Retinal pigment epithelial cell (primary cell): ENCODE data around the gene DDX1.

Source experiments
- DNase-seq: peaks from one replicate; pipeline ENCODE4 v3.0.0-alpha.2; 2010; ENCODE audit warnings: low read depth
- H3K4me3 ChIP-seq: 2 replicates; pipeline ENCODE4 v1.5.1; 2011; ENCODE audit warnings: mild to moderate bottlenecking, low read length, control low read depth, moderate library complexity
- TF ChIP-seq, protein P1 (sequence below): conservative IDR thresholded peaks from 2 replicates; pipeline ENCODE4 v1.5.1; 2011; ENCODE audit warnings: low read depth, low read length, control low read depth, inconsistent platforms

The DDX1 gene

DNA sequence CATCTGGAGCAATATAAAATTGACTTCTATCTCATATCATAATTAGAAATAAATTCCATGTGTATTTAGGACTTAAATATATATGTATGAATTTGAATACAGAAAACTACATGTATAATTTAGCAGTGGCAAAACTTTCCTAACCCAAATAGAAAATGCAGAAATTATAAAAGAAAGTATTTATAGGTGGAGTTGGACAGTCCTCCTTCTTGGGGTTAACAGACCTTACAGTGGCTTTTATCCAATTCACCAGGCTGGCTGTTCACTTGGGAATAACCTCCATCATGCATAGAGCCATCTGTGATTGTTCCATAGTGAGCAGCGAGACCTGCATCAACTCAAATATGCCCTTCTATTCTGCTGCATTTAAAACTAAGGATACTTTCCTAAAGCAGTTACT lies 8.3 kb downstream of the DDX1 start:
- H3K4me3 ChIP-seq = no peak overlapping the region
- DNase-seq = no peak
- TF ChIP-seq, protein P1, sequence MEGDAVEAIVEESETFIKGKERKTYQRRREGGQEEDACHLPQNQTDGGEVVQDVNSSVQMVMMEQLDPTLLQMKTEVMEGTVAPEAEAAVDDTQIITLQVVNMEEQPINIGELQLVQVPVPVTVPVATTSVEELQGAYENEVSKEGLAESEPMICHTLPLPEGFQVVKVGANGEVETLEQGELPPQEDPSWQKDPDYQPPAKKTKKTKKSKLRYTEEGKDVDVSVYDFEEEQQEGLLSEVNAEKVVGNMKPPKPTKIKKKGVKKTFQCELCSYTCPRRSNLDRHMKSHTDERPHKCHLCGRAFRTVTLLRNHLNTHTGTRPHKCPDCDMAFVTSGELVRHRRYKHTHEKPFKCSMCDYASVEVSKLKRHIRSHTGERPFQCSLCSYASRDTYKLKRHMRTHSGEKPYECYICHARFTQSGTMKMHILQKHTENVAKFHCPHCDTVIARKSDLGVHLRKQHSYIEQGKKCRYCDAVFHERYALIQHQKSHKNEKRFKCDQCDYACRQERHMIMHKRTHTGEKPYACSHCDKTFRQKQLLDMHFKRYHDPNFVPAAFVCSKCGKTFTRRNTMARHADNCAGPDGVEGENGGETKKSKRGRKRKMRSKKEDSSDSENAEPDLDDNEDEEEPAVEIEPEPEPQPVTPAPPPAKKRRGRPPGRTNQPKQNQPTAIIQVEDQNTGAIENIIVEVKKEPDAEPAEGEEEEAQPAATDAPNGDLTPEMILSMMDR = no peak

DNA sequence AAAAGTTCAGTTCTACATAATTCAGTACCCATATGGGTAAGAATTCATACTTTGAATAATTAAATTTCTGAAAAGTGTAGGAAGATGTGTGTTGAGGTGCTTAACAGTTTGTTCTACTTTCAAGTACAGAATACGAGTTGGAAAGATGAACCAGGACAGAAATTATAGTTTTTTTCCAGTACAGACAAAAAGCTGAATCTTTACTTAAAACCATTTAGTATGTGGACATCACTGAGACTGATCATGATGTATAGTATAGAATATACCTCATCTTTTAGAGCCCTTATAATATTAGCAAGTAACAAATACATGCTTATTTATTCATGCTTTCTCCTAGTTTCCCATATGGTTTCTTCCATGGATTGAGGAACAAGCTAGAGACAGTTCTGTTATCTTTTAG lies 10.0 kb downstream of the DDX1 start:
- TF ChIP-seq, protein P1 = no peak
- no peak overlapping the region for H3K4me3 ChIP-seq
- no peak for DNase-seq

DNA sequence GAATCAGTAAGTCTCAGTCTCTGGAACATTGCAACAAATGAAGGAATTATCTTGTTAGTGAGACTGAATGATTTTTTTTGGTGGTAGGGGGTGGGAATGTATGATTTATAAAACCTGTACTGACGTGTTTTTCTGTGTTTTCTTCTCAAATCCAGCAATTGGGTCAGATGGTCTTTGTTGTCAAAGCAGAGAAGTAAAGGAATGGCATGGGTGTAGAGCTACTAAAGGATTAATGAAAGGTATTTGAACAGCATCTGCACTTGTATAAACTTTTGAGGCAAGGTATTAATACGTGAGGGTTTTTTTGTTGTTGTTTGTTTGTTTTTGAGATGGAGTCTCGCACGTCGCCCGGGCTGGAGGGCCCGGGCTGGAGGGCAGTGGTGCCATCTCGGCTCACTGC lies 10.7 kb downstream of the DDX1 start:
- TF ChIP-seq, protein P1 = no peak
- no peak overlapping the region for H3K4me3 ChIP-seq
- DNase-seq = no peak

DNA sequence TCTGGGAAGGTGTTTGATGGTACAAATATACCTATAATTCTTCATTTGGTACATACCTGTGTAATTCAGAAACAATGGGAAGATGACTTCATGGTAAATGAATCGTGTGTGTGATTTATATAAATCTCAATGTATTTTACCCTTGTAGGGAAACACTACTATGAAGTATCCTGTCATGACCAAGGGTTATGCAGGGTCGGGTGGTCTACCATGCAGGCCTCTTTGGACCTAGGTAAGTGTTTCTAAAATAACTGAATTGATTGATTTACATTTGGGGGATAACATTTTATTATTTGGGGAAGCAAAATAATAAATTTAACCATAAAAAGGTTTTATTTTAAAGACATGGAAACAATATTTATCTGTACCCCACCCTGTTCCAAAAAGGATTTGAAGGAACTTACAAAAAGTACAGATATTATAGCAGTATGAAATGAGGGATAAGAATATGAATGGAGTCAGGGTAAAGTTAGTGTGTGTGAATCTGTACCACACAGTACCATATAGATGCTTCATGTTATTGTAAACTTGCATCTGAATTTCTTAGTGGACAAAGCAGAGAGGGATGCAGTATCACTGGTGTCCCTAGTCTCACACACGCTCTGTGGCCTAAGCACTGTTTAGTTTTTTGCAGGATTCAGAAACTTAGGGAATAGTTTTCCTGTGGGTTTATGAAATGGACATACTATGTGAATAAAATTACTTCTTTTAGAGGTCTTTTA lies 11.5 kb downstream of the DDX1 start:
- DNase-seq = no peak
- TF ChIP-seq, protein P1 = no peak
- H3K4me3 ChIP-seq = no peak overlapping the region

DNA sequence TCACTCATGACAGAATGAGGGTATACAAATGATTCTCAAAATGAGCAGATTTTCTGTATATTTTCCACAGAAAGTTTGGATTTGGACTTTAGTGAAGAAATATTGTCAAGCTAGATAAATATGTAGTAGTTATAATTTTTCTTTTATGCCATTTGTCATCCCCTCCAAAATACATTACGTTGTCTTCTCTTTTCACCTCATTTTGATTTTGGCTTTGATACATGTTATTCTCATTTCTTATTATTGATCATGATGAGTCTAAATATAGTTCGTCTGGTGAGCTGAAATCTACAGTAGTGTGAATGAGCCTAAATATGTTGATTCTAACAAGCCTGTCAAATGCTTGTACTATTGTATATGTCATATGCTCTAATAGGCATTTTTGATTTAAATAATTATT lies 12.3 kb downstream of the DDX1 start:
- TF ChIP-seq, protein P1 = no peak
- H3K4me3 ChIP-seq = no peak overlapping the region
- DNase-seq = no peak

DNA sequence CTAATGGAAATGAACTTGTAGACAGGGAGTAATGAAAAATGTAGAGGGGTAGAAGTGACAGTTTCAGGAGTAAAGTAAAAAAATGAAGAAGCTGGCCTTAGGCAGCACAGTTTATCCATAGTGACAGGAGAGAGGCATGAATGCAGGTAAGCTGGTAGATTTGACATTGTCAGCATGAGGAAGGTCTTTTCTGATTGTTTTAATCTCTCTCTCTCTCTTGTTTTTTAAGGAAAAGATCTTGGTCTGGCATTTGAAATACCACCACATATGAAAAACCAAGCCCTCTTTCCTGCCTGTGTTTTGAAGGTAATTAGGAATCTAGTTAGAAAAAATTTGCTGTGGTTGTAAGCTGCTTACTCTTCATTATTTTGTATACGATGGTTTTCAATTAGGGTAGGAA lies 14.1 kb downstream of the DDX1 start:
- H3K4me3 ChIP-seq = no peak overlapping the region
- TF ChIP-seq, protein P1 = no peak
- DNase-seq = no peak

DNA sequence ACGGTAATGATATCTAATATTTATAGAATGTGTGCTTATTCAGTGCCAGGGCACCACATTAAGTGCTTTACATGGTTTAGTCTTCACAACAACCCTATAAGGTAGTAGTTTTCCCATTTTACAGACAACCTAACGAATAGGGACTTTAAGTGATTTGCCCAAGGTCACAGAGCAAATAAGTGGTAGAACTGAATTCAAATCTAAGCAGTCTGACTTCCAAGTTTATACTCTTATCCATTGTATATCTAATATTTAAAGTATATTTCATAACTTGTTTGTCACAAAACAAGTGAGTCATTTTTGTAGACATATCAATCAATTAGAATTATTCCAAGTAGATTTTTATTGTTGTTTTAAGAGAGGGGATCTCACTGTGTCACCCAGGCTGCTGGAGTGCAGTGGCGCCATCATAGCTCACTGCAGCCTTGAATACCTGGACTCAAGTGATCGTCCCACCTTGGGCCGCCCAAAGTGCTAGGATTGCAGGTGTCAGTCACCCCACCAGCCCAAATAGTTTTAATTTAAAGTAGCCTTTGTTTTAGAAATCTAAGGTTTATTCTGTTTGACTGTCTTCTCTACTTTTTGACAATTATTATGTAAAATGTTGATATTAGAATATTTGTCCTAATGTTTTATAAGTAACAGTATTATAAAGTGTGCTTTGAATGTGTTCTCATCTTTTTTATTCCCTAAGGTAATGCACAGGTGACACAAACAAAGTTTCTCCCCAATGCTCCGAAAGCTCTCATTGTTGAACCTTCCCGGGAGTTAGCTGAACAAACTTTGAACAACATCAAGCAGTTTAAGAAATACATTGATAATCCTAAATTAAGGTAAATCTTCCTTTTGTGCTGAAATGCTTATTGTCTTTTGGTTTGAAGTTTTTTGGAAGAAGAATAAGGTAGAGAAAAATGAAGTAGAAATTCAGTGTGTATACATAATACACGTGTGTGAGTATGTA lies 15.1 kb downstream of the DDX1 start:
- no peak overlapping the region for H3K4me3 ChIP-seq
- DNase-seq = no peak
- TF ChIP-seq, protein P1 = no peak
